ENCODE results near the gene MAF.

The MAF gene

GRCh38 chr16:79547085-79547484, 53.5 kb downstream of the MAF start:
- DNase-seq (ENCODE audit: low read depth in 1 of 2, low spot score in 1 of 2) = no peak

Measured in stimulated activated CD4-positive, alpha-beta T cell treated with anti-CD3 and anti-CD28 coated beads, Interleukin-15, amount 100 ng/mL, for 1 hour (primary cell).